Measurements from ENCODE around the gene EVL.

GRCh38 chr14:100027771-100028490 lies 37.3 kb upstream of the EVL start:
- TF ChIP-seq JUN (IDR thresholded peaks at IDR 0.05; ENCODE audit: borderline replicate concordance, insufficient read depth, insufficient read length, low read depth) (no peak), EZH2 (IDR thresholded peaks at IDR 0.05; ENCODE audit: borderline replicate concordance, low read depth, low read length, severe bottlenecking) (no peak), CTCF (IDR thresholded peaks at IDR 0.05; ENCODE audit: extremely low read depth in 1 of 2, insufficient read depth in 1 of 2, low read depth in 1 of 2, low read length in 2 of 2) (no peak), MAX (IDR thresholded peaks at IDR 0.05; ENCODE audit: insufficient read depth, insufficient read length) (no peak), POLR2AphosphoS5 (IDR thresholded peaks at IDR 0.05; ENCODE audit: insufficient read depth, low read depth, low read length) (no peak)

Data from endothelial cell of umbilical vein (primary cell).